ENCODE results near the gene MTHFD1L.
"Not testable (repeated sequence)": the region's sequence is repeated elsewhere in the genome, so short reads cannot be mapped to it uniquely, and the experiment has no call there.

Gene MTHFD1L

GRCh38 chr6:151095538-151096254, 230.2 kb downstream of the MTHFD1L start:
- DNase-seq (ENCODE audit: low read depth) = no peak

- no peak for DNase-seq (ENCODE audit: low read depth)
These were observed 230.7 kb downstream of the MTHFD1L start for GRCh38 chr6:151096255-151096612.

GRCh38 chr6:151096691-151097606, 231.4 kb downstream of the MTHFD1L start:
- DNase-seq (ENCODE audit: low read depth) = no peak

- no peak for DNase-seq (ENCODE audit: low read depth)
These were observed 232.7 kb downstream of the MTHFD1L start for GRCh38 chr6:151098166-151098565.

- DNase-seq (ENCODE audit: low read depth) = no peak
These were observed 234.8 kb downstream of the MTHFD1L start for GRCh38 chr6:151100326-151100725.

- DNase-seq (ENCODE audit: low read depth) = no peak
These were observed 235.8 kb downstream of the MTHFD1L start for GRCh38 chr6:151101161-151101815.

GRCh38 chr6:151101816-151102694, 236.6 kb downstream of the MTHFD1L start:
- no peak for DNase-seq (ENCODE audit: low read depth)

- no peak for DNase-seq (ENCODE audit: low read depth)
These were observed 237.8 kb downstream of the MTHFD1L start for GRCh38 chr6:151103266-151103665.

GRCh38 chr6:151107897-151108427, 242.5 kb downstream of the MTHFD1L start:
- no peak for DNase-seq (ENCODE audit: low read depth)

- no peak for DNase-seq (ENCODE audit: low read depth)
These were observed 243.0 kb downstream of the MTHFD1L start for GRCh38 chr6:151108548-151108947.

- DNase-seq (ENCODE audit: low read depth) = no peak
These were observed 243.9 kb downstream of the MTHFD1L start for GRCh38 chr6:151109361-151109760.

GRCh38 chr6:151109869-151110575, 244.5 kb downstream of the MTHFD1L start:
- no peak for DNase-seq (ENCODE audit: low read depth)

GRCh38 chr6:151110576-151110905, 245.0 kb downstream of the MTHFD1L start:
- DNase-seq (ENCODE audit: low read depth) = no peak

GRCh38 chr6:151111670-151112069, 246.2 kb downstream of the MTHFD1L start:
- DNase-seq (ENCODE audit: low read depth) = no peak

GRCh38 chr6:151112130-151112529, 246.6 kb downstream of the MTHFD1L start:
- DNase-seq (ENCODE audit: low read depth) = no peak

GRCh38 chr6:151112884-151113283, 247.4 kb downstream of the MTHFD1L start:
- DNase-seq (ENCODE audit: low read depth) = not testable (repeated sequence)

- no peak for DNase-seq (ENCODE audit: low read depth)
These were observed 248.1 kb downstream of the MTHFD1L start for GRCh38 chr6:151113641-151114040.

GRCh38 chr6:151118461-151119123, 253.1 kb downstream of the MTHFD1L start:
- no peak for DNase-seq (ENCODE audit: low read depth)

GRCh38 chr6:151119823-151120524, 254.5 kb downstream of the MTHFD1L start:
- DNase-seq (ENCODE audit: low read depth) = no peak

GRCh38 chr6:151121900-151122299, 256.4 kb downstream of the MTHFD1L start:
- DNase-seq (ENCODE audit: low read depth) = no peak
